RWPE1 (cell line): ENCODE data around the gene DUOXA1.
"Not testable (repeated sequence)": the region's sequence is repeated elsewhere in the genome, so short reads cannot be mapped to it uniquely, and the experiment has no call there.

ENCODE experiments used
- CTCF ChIA-PET: fragments of 350-600 bp; sonication (Branson Sonifier 250); formaldehyde crosslinking; extraction: SDS; loops from one replicate; lab custom pipeline; 2021; lab: Yijun Ruan, JAX
- POLR2A ChIA-PET: fragments of 400-600 bp; formaldehyde crosslinking; extraction: SDS; loops from one replicate; lab custom pipeline; 2020; ENCODE audit warnings: antibody characterized with exemption; ENCODE audit not compliant: low non-redundant PET; lab: Yijun Ruan, JAX
- DNase-seq: peaks from one replicate; pipeline ENCODE4 v3.0.0; 2012; ENCODE audit warnings: low spot score
- H3K27ac ChIP-seq: fragments of 450-650 bp; 2 replicates; pipeline ENCODE4 v1.5.1; 2017
- TF ChIP-seq, protein P1 (sequence below): fragments of 450-650 bp; conservative IDR thresholded peaks from 2 replicates; pipeline ENCODE4 v1.5.1; 2017; ENCODE audit warnings: low read depth, mild to moderate bottlenecking

DUOXA1 gene

DNA sequence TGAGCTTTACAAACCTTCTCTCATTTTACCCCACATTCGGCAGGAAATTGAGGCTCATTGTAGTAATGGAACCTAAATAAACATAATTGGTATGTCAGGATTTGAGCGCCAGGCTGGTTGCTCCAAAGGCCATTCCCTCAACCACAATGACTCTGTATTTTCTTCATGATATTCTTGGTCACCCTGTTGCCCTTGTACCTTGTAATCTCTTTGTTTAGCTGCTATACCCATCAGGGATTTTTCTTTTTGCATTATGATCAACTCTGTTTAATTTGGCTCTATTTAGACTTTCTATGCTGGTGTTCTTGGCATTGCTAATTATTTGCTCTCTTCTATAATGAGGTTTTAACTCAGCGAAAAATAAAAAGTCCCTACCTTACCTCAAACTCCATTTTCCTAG is 45.5 kb downstream of the DUOXA1 start:
- ChIA-PET POLR2A (no interaction called here), CTCF (no interaction called here)
- no peak overlapping the region for H3K27ac ChIP-seq
- DNase-seq: no peak
- TF ChIP-seq, protein P1, sequence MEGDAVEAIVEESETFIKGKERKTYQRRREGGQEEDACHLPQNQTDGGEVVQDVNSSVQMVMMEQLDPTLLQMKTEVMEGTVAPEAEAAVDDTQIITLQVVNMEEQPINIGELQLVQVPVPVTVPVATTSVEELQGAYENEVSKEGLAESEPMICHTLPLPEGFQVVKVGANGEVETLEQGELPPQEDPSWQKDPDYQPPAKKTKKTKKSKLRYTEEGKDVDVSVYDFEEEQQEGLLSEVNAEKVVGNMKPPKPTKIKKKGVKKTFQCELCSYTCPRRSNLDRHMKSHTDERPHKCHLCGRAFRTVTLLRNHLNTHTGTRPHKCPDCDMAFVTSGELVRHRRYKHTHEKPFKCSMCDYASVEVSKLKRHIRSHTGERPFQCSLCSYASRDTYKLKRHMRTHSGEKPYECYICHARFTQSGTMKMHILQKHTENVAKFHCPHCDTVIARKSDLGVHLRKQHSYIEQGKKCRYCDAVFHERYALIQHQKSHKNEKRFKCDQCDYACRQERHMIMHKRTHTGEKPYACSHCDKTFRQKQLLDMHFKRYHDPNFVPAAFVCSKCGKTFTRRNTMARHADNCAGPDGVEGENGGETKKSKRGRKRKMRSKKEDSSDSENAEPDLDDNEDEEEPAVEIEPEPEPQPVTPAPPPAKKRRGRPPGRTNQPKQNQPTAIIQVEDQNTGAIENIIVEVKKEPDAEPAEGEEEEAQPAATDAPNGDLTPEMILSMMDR: no peak

DNA sequence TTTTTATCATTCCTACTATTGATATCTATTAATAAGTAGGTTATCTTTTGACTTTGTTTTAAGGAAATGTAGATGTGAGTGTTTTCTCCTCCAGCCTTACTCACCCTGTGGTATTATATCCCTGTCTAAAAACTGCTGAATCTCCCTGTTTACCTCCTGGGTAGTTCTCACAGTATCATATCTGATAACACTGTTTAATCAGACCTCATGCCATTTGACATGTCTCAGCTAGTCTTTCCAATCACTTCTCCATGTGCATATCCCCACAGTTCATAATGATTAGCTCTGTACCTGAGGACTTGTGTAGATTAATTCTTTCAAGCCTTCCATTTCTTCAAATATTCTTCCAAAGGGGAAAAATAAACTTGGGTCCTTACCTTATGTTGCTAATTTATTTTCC is 46.5 kb downstream of the DUOXA1 start:
- H3K27ac ChIP-seq: no peak overlapping the region
- ChIA-PET POLR2A (no interaction called here), CTCF (no interaction called here)
- no peak for DNase-seq
- TF ChIP-seq, protein P1: no peak

DNA sequence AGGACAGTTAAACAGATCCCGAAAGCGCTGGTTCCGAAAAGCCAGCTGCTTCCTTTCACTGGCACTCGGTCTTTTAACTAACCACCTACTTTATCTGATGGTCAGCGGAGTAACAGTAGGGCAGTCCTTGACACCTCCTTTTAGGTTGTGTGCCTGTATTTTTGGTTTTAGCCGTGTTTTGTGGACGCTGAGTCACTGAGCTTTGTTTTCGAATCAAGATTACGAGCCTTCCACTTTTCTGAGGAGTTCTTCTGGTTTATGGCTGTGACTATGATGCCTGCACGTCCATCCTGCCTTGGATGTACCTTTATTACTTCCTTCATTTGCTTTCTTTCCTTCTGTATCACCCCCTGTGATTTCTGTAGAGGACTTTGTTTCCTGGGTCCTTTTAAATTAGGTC is 47.3 kb downstream of the DUOXA1 start:
- CTCF ChIA-PET, DNase-seq, POLR2A ChIA-PET, H3K27ac ChIP-seq: not testable (repeated sequence)

DNA sequence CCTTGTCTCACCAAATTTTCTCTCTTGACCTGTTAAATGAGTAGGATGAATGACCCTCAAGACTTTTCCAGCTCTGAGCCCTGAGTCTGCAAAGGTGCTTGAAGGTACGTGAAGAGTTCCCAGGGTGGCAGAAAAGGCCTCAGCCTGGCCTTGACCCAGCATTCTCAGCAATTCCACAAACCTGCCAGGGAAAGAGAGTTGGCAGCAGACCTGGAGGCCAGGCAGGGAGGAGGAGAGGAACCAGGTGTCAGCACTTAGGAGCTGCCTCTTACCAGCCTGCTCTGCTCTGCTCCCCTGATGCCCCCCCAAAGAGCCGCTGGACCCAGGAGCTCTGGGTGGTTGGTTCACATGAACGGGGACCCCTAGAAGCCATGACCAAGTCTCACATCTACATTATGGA is 49.1 kb downstream of the DUOXA1 start:
- POLR2A ChIA-PET: interaction anchor here (0.6 kb wide), 1 partner anchor 23 kb away, joined by 4 read pairs; no protein-coding TSS in a partner anchor
- DNase-seq, H3K27ac ChIP-seq, CTCF ChIA-PET: not testable (repeated sequence)

DNA sequence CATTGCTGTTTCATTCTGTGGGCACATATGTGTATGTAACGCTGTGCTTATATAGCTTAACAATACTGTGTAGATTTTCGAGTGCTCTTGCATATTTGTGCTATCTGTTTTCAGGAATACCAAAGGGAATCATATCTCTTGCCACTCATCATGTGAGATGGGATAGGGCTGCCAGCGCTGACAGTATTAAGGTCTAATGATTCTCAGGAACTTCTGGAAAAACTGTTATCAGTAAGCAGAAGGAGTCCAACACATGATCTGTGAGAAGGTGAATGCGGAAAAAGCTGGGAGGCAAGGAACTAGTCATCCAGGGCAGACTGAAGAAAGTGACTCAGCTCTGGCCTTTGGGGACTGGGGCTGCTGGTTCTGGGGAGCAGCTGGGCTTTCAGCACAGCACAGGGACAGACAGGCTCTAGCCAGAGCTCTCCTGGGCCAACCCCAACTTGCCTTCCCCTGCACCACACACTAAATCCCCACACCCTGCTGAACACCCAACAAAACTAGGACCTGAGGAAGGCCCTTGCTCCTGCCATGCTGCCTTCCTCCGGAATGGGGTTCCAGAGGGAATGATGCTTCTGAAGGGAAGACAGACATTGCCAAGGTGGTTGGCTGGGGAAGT is 49.9 kb downstream of the DUOXA1 start:
- CTCF ChIA-PET, POLR2A ChIA-PET: not testable (repeated sequence)

DNA sequence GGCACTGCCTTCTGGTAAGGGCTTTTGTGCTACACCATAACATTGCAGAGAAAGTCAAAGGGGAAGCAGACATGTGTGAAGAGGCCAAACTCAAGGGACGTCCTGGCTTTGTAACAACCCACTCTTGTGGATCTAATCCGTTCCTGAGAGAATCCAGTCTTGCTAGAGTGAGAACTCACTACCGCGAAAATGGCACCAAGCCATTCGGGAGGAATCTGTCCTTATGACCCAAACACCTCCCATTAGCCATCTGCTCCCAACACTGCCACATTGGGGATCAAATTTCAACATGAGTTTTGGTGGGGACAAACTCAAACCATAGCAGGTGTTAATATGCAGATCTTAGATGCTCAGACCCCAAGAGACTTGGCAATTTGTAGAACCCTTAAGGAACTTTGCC is 50.5 kb downstream of the DUOXA1 start:
- H3K27ac ChIP-seq, DNase-seq, CTCF ChIA-PET, POLR2A ChIA-PET: not testable (repeated sequence)

More for the DNA sequence above, 49.9 kb downstream of the DUOXA1 start:
- not testable (repeated sequence) for DNase-seq, H3K27ac ChIP-seq

DNA sequence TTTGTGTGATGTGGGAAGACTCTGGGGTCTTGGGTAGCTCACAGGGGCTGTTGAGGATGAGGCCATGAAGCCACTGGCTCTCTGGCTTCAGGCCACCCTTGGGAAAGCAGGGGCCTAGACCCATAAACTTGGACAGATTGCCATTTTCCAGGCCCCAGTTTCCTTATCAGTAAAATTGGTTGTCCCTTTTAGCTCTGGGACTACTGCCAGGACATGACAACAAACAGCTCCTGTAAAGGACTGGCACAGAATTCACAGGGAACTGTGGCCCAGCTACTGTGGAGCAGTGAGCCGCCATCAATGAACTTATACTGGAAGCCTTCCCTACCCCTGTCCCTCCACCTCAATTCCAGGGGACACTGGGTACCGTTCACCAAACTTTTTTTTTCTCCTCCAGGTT is 52.3 kb downstream of the DUOXA1 start:
- CTCF ChIA-PET, POLR2A ChIA-PET, DNase-seq, H3K27ac ChIP-seq: not testable (repeated sequence)

DNA sequence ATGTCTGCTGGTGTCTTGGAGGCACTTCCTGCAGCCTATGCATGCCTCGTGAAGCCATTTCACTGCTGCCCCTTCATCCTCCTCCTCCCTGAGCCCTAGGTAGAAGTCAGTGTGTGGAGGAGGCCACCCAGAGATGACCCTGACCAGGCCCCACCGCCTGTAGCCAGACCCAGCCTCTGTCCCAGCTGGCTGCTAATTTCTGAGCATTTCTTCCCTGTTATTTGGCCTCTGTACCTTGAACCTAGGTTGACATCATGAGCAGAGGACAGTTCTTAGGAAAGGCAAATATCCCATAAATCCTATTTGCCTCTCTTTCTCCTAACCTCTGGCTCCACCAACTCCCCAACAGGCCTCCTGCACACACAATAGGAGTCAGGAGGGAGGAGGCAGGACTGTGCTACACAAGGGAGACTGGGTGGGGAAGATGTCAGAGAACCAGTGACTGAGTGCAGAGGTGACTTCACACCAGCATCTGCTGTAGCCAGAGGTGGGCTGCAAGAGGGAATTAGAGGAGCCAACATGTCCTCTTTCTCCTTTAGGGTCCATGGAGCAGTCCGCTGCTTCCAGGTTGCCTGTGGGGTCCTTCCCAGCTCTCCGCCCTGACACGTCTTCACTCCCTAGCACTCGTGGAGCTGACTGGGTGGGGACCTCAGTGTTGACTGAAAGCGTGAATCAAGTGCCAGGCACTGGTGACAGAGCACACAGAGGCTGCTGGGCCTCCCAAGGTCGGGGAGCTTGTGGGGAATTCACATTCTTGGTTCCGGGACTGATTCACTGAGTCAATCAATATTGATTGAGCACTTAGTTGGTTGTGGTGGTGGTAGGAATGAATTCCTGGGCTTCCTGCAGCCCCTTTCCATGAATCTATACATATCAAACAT is 54.0 kb downstream of the DUOXA1 start:
- H3K27ac ChIP-seq, CTCF ChIA-PET, DNase-seq, POLR2A ChIA-PET: not testable (repeated sequence)

DNA sequence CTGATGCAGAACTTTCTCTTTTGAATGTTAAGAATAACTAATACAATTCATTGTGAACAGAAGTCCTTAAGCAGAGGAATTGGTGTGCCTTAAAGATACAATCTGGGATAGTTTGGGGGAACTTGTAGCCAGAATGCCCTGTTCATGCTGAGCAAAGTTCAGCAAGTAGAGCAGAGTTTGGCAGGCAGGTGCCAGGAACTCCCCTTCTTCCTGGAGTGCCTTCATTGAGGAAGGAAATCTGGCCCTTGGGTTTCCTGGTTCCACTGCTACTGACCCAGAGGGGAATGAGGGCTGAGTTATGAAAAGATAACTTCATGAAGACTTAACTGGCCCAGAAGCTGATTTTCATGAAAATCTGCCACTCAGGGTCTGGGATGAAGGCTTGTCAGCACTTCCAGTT is 56.1 kb downstream of the DUOXA1 start:
- DNase-seq, CTCF ChIA-PET, POLR2A ChIA-PET, H3K27ac ChIP-seq: not testable (repeated sequence)

DNA sequence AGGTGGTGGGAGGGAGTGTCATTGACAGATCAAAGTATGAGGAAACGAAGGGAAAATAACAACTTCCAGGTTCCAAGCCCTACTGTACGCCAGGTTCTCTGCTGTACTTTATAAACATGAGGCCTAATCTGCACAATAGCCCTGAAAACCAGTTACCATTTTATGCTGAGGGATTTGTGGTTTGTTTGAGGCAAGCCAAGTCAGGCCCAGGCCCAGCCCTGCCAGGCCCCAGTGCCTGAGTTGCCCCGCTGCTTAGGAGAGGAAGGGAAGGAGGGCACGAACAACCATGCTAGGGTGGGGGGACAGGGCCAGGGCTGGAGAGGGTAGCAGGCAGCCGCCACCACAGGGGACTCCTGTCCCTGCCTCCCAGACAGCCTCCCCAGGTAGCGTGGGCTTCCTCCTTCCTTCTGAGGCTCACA is 59.7 kb downstream of the DUOXA1 start:
- DNase-seq, POLR2A ChIA-PET, CTCF ChIA-PET, H3K27ac ChIP-seq: not testable (repeated sequence)
